Calu3 (cell line): ENCODE results near the gene CYP4F22. TPM values are rescaled to one million over a fixed set of nuclear protein-coding genes. Genes with fewer than 3 reads are reported as not detected.
"Not testable (repeated sequence)": the region's sequence is repeated elsewhere in the genome, so short reads cannot be mapped to it uniquely, and the experiment has no call there.

ENCODE experiments used
- BruUV-seq: library from RNA; stranded (reverse); fragments of 400-500 nt; replicated peaks from 2 replicates; lab custom pipeline; 2021; lab: Mats Ljungman, UMichigan
- CTCF ChIA-PET: fragments of 300-600 bp; sonication (Branson Sonifier 250); formaldehyde crosslinking; loops from one replicate; lab custom pipeline; 2022; ENCODE audit warnings: antibody characterized with exemption; lab: Charles Lee
- DNase-seq: peaks from one replicate; pipeline ENCODE4 v3.0.0; 2022
- H3K27ac Mint-ChIP-seq: one replicate; pipeline ENCODE4 v1.8.0; 2022; ENCODE audit warnings: mixed read lengths; ENCODE audit not compliant: unreplicated experiment
- H3K27me3 Mint-ChIP-seq: one replicate; pipeline ENCODE4 v1.8.0; 2022; ENCODE audit warnings: mixed read lengths; ENCODE audit not compliant: unreplicated experiment
- H3K36me3 Mint-ChIP-seq: one replicate; pipeline ENCODE4 v1.8.0; 2022; ENCODE audit warnings: mild to moderate bottlenecking, moderate library complexity, mixed read lengths; ENCODE audit not compliant: insufficient read depth, unreplicated experiment
- H3K4me1 Mint-ChIP-seq: one replicate; pipeline ENCODE4 v1.8.0; 2022; ENCODE audit warnings: mild to moderate bottlenecking, low read depth, mixed read lengths; ENCODE audit not compliant: unreplicated experiment
- H3K4me3 Mint-ChIP-seq: one replicate; pipeline ENCODE4 v1.8.0; 2022; ENCODE audit warnings: mild to moderate bottlenecking, low read depth, moderate library complexity, mixed read lengths; ENCODE audit not compliant: unreplicated experiment
- H3K9me3 Mint-ChIP-seq: one replicate; pipeline ENCODE4 v1.8.0; 2022; ENCODE audit warnings: low read depth, mixed read lengths; ENCODE audit not compliant: unreplicated experiment
- CTCF ChIP-seq: fragments of 200-600 bp; IDR thresholded peaks from one replicate; pipeline ENCODE4 v1.8.0; 2022; ENCODE audit warnings: antibody characterized with exemption; ENCODE audit not compliant: unreplicated experiment
- intact Hi-C: fragments of 100-400 bp; cut with micrococcal nuclease; formaldehyde crosslinking; loops from one replicate; pipeline ENCODE4 v1.10.0; 2022; ENCODE audit not compliant: unreplicated experiment
- total RNA-seq: library from RNA; stranded (reverse); gene quantifications from 2 replicates; pipeline ENCODE4 v1.2.3, GENCODE V29; 2022

CYP4F22 gene
- total RNA-seq, 1 experiment from 2014 or later, result not detected

GRCh38 chr19:15471639-15472101 is 36.7 kb upstream of the CYP4F22 start:
- Mint-ChIP-seq H3K27me3 (peaks cover 31% of the 10 kb centered on the region), H3K4me1 (peaks cover 4% of the 10 kb centered on the region), H3K4me3 (no peak overlapping the region), H3K9me3 (no peaks in the 10 kb centered on the region), H3K36me3 (no peaks in the 10 kb centered on the region), H3K27ac (no peak overlapping the region)
- no peak for TF ChIP-seq CTCF
- no peak for DNase-seq
- CTCF ChIA-PET, result no interaction called here
- BruUV-seq, result no TSS peak
- intact Hi-C loops, result no loop called here

- H3K9me3 Mint-ChIP-seq, H3K4me3 Mint-ChIP-seq, BruUV-seq, H3K4me1 Mint-ChIP-seq, H3K27ac Mint-ChIP-seq, H3K36me3 Mint-ChIP-seq, intact Hi-C loops, CTCF ChIA-PET, DNase-seq: not testable (repeated sequence)
- peaks cover 20% of the 10 kb centered on the region for H3K27me3 Mint-ChIP-seq
These were observed 34.5 kb upstream of the CYP4F22 start for GRCh38 chr19:15473821-15474220.

GRCh38 chr19:15475169-15475568 is 33.2 kb upstream of the CYP4F22 start:
- Mint-ChIP-seq H3K4me1 (peaks cover 9% of the 10 kb centered on the region), H3K27ac (no peak overlapping the region), H3K4me3 (no peak overlapping the region), H3K27me3 (peaks cover 6% of the 10 kb centered on the region), H3K9me3 (no peaks in the 10 kb centered on the region), H3K36me3 (no peaks in the 10 kb centered on the region)
- CTCF ChIA-PET, result no interaction called here
- no peak for TF ChIP-seq CTCF
- no peak for DNase-seq
- intact Hi-C loops, result no loop called here
- no TSS peak for BruUV-seq

GRCh38 chr19:15475611-15476010 is 32.7 kb upstream of the CYP4F22 start:
- no peak for TF ChIP-seq CTCF
- Mint-ChIP-seq H3K27me3 (peaks cover 2% of the 10 kb centered on the region), H3K36me3 (no peaks in the 10 kb centered on the region), H3K9me3 (no peaks in the 10 kb centered on the region), H3K4me3 (no peak overlapping the region), H3K27ac (no peak overlapping the region), H3K4me1 (peaks cover 9% of the 10 kb centered on the region)
- CTCF ChIA-PET, result no interaction called here
- DNase-seq, result no peak
- intact Hi-C loops, result no loop called here
- BruUV-seq, result no TSS peak

GRCh38 chr19:15476325-15476724 is 32.0 kb upstream of the CYP4F22 start:
- intact Hi-C loops, result no loop called here
- no peak for TF ChIP-seq CTCF
- no TSS peak for BruUV-seq
- CTCF ChIA-PET, result interaction anchor here (0.6 kb wide), 2 partner anchors 156 to 989 kb away, joined by 3 to 5 read pairs; no protein-coding TSS in a partner anchor
- Mint-ChIP-seq H3K27me3 (no peaks in the 10 kb centered on the region), H3K4me3 (no peak overlapping the region), H3K9me3 (no peaks in the 10 kb centered on the region), H3K27ac (no peak overlapping the region), H3K36me3 (no peaks in the 10 kb centered on the region), H3K4me1 (peaks cover 9% of the 10 kb centered on the region)
- no peak for DNase-seq
